Naive thymus-derived CD4-positive, alpha-beta T cell (primary cell): ENCODE data around the gene CSF1. TPM values are rescaled to one million over a fixed set of nuclear protein-coding genes. Genes with fewer than 3 reads are reported as not detected.

ENCODE experiments used
- ATAC-seq: fragments of 150-1000 bp; cut with Tn5 transposase; 2 replicates; pipeline ENCODE4 v1.10.0; 2021; ENCODE audit warnings: mild to moderate bottlenecking, moderate library complexity
- CTCF ChIA-PET: fragments of 350-600 bp; sonication (Branson Sonifier 250); formaldehyde crosslinking; loops from one replicate; lab custom pipeline; 2021; ENCODE audit warnings: antibody characterized with exemption; lab: Charles Lee
- POLR2A ChIA-PET: fragments of 350-600 bp; sonication (Branson Sonifier 250); formaldehyde crosslinking; loops from one replicate; lab custom pipeline; 2021; ENCODE audit warnings: antibody characterized with exemption, inconsistent platforms; lab: Charles Lee
- DNase-seq, 9 donors: peaks; one replicate each; pipeline versions ENCODE4 v3.0.0 to v3.0.0-alpha.2; 2020 to 2022; ENCODE audit warnings: mixed read lengths in 1 of 9
- H3K27ac ChIP-seq: one replicate; pipeline ENCODE4 v1.7.0; 2013; ENCODE audit warnings: mild to moderate bottlenecking, low read depth, low read length, moderate library complexity
- H3K27me3 ChIP-seq, 2 donors: one replicate each; pipeline ENCODE4 v1.7.0; 2013; ENCODE audit warnings: low read length in 2 of 2, mild to moderate bottlenecking in 2 of 2, moderate library complexity in 2 of 2; ENCODE audit not compliant: control insufficient read depth in 2 of 2, insufficient read depth in 2 of 2
- H3K36me3 ChIP-seq, 3 experiments: 1 replicate in 2 of 3; 2 replicates in 1 of 3; pipeline ENCODE4 v1.7.0; 2013; ENCODE audit warnings: low read length in 3 of 3, mild to moderate bottlenecking in 3 of 3, moderate library complexity in 1 of 3; ENCODE audit not compliant: insufficient read depth in 3 of 3, control insufficient read depth in 2 of 3
- H3K4me1 ChIP-seq, 2 donors: one replicate each; pipeline ENCODE4 v1.7.0; 2013; ENCODE audit warnings: low read length in 2 of 2, mild to moderate bottlenecking in 2 of 2, moderate library complexity in 1 of 2; ENCODE audit not compliant: control insufficient read depth in 2 of 2, insufficient read depth in 2 of 2
- H3K4me3 ChIP-seq: 2 replicates; pipeline ENCODE4 v1.7.0; 2013; ENCODE audit warnings: mild to moderate bottlenecking, low read length
- H3K9me3 ChIP-seq, 3 experiments: 1 replicate in 2 of 3; 2 replicates in 1 of 3; pipeline ENCODE4 v1.7.0; 2013; ENCODE audit warnings: low read length in 3 of 3; ENCODE audit not compliant: control insufficient read depth in 2 of 3
- H3K27ac Mint-ChIP-seq, 9 donors: one replicate each; pipeline ENCODE4 v1.8.0; 2020 to 2022; ENCODE audit warnings: mixed read lengths in 9 of 9, mild to moderate bottlenecking in 8 of 9, moderate library complexity in 5 of 9, inconsistent platforms in 2 of 9
- H3K27me3 Mint-ChIP-seq, 5 donors: one replicate each; pipeline ENCODE4 v1.8.0; 2021 to 2022; ENCODE audit warnings: mixed read lengths in 5 of 5, mild to moderate bottlenecking in 1 of 5
- H3K36me3 Mint-ChIP-seq, 5 donors: one replicate each; pipeline ENCODE4 v1.8.0; 2020 to 2022; ENCODE audit warnings: mixed read lengths in 5 of 5, mild to moderate bottlenecking in 3 of 5, inconsistent platforms in 1 of 5
- H3K4me1 Mint-ChIP-seq, 7 donors: one replicate each; pipeline ENCODE4 v1.8.0; 2020 to 2022; ENCODE audit warnings: mixed read lengths in 7 of 7, mild to moderate bottlenecking in 3 of 7, inconsistent platforms in 1 of 7
- H3K4me3 Mint-ChIP-seq, 10 donors: one replicate each; pipeline ENCODE4 v1.8.0; 2020 to 2022; ENCODE audit warnings: mild to moderate bottlenecking in 10 of 10, mixed read lengths in 10 of 10, moderate library complexity in 6 of 10, inconsistent platforms in 2 of 10
- H3K9me3 Mint-ChIP-seq, 11 donors: one replicate each; pipeline ENCODE4 v1.8.0; 2020 to 2022; ENCODE audit warnings: mixed read lengths in 11 of 11, mild to moderate bottlenecking in 4 of 11, inconsistent platforms in 1 of 11, moderate library complexity in 1 of 11
- intact Hi-C, 2 donors: fragments of 100-400 bp; cut with micrococcal nuclease; formaldehyde crosslinking; loops; one replicate each; pipeline ENCODE4 v1.15.1; 2023
- polyA plus RNA-seq, 2 donors: library from polyadenylated mRNA; unstranded; fragments of 300-500 nt; fragmentation: Illumina TruSeq; gene quantifications; one replicate each; pipeline ENCODE4 v1.2.3, GENCODE V29; 2021
- total RNA-seq, 6 experiments: library from RNA in 5 of 6; stranded (reverse) in 5 of 6; gene quantifications; 1 replicate in 5 of 6; 2 replicates in 1 of 6; pipeline ENCODE4 v1.2.3 and lab custom pipeline; 2021 to 2026

Gene CSF1
- total and polyA plus RNA-seq, 7 experiments from 2014 or later, result 0.94 to 125 (median 2.2) TPM

GRCh38 chr1:109889094-109889493, 21.6 kb upstream of the CSF1 start:
- ATAC-seq, result no peak
- Histone ChIP-seq H3K4me3 (no peak overlapping the region), H3K4me1 (no peaks in the 10 kb centered on the region), H3K9me3 (no peaks in the 10 kb centered on the region), H3K27me3 (no peaks in the 10 kb centered on the region), H3K36me3 (no peaks in the 10 kb centered on the region), H3K27ac (no peak overlapping the region)
- no peak for DNase-seq
- CTCF ChIA-PET, result no interaction called here
- H3K27me3 Mint-ChIP-seq, result no peaks in the 10 kb centered on the region
- peaks cover 0 to 25% (median 4%) of the 10 kb centered on the region in 7 donors for H3K4me1 Mint-ChIP-seq
- no peak overlapping the region for H3K4me3 Mint-ChIP-seq
- H3K27ac Mint-ChIP-seq, result peak overlapping the region in 1 of 9 donors; percentile 43
- H3K9me3 Mint-ChIP-seq, result no peaks in the 10 kb centered on the region
- peaks cover 0 to 1% (median 0%) of the 10 kb centered on the region in 5 donors for H3K36me3 Mint-ChIP-seq
- POLR2A ChIA-PET, result no interaction called here
- intact Hi-C loops, result no loop called here

- Mint-ChIP-seq H3K27ac (peak overlapping the region in 3 of 9 donors; percentile 10 to 47 (median 47)), H3K4me3 (no peak overlapping the region), H3K27me3 (no peaks in the 10 kb centered on the region), H3K9me3 (no peaks in the 10 kb centered on the region), H3K36me3 (peaks cover 0 to 1% (median 0%) of the 10 kb centered on the region in 5 donors), H3K4me1 (peaks cover 0 to 23% (median 4%) of the 10 kb centered on the region in 7 donors)
- ATAC-seq, result no peak
- H3K36me3 ChIP-seq, result no peaks in the 10 kb centered on the region
- peak in 1 of 9 donors; percentile 77 for DNase-seq
- intact Hi-C loops, result loop anchor here in 1 of 2 donors (5.0 kb wide), 1 partner anchor 63 kb away; no protein-coding TSS in a partner anchor
- no peaks in the 10 kb centered on the region for H3K9me3 ChIP-seq
- H3K4me1 ChIP-seq, result no peaks in the 10 kb centered on the region
- H3K4me3 ChIP-seq, result no peak overlapping the region
- ChIA-PET POLR2A (no interaction called here), CTCF (no interaction called here)
- no peaks in the 10 kb centered on the region for H3K27me3 ChIP-seq
- no peak overlapping the region for H3K27ac ChIP-seq
Measured at GRCh38 chr1:109890115-109890953, 20.3 kb upstream of the CSF1 start.

DNA sequence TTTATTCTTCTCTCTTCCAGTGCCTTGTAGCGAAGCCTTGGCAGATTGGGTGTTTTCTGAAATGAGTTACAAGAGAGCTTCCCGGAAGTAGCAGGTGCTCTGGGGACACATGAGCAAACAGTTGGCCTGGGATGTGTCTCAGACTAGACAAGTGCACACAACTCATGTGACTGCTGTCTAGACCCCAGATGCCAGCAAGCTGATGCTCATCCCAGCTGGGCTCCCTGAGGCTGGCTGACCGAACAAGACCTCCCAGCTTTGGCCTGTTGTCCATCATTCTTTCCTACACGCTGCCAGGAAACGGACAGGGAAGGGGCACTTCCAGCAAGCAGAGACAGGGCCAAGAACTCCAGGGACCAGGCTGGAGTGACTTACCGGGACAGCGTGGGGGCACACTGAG, 18.7 kb upstream of the CSF1 start:
- Mint-ChIP-seq H3K27me3 (no peaks in the 10 kb centered on the region), H3K4me1 (peaks cover 0 to 23% (median 4%) of the 10 kb centered on the region in 7 donors), H3K9me3 (no peaks in the 10 kb centered on the region), H3K36me3 (peaks cover 0 to 1% (median 0%) of the 10 kb centered on the region in 5 donors), H3K4me3 (no peak overlapping the region), H3K27ac (peak overlapping the region in 1 of 9 donors; percentile 32)
- Histone ChIP-seq H3K36me3 (no peaks in the 10 kb centered on the region), H3K27ac (no peak overlapping the region), H3K4me1 (peaks cover 0 to 3% of the 10 kb centered on the region in 2 donors), H3K9me3 (no peaks in the 10 kb centered on the region), H3K4me3 (no peak overlapping the region), H3K27me3 (no peaks in the 10 kb centered on the region)
- ATAC-seq (no peak), DNase-seq (no peak)
- intact Hi-C loops, result loop anchor here in 1 of 2 donors (5.0 kb wide), 1 partner anchor 65 kb away; no protein-coding TSS in a partner anchor
- ChIA-PET CTCF (no interaction called here), POLR2A (interaction anchor here (1.0 kb wide), 1 partner anchor 13 kb away, joined by 4 read pairs; no protein-coding TSS in a partner anchor)

GRCh38 chr1:109892561-109893368, 17.9 kb upstream of the CSF1 start:
- intact Hi-C loops, result loop anchor here in 1 of 2 donors (5.0 kb wide), 1 partner anchor 65 kb away; no protein-coding TSS in a partner anchor
- Mint-ChIP-seq H3K9me3 (no peaks in the 10 kb centered on the region), H3K27me3 (no peaks in the 10 kb centered on the region), H3K27ac (peak overlapping the region in 1 of 9 donors; percentile 32), H3K4me1 (peaks cover 0 to 23% (median 4%) of the 10 kb centered on the region in 7 donors), H3K4me3 (no peak overlapping the region), H3K36me3 (peaks cover 0 to under 1% (median 0%) of the 10 kb centered on the region in 5 donors)
- no peak overlapping the region for H3K4me3 ChIP-seq
- no peak for DNase-seq
- POLR2A ChIA-PET, result no interaction called here
- no peak for ATAC-seq
- no peaks in the 10 kb centered on the region for H3K9me3 ChIP-seq
- peaks cover 0 to 3% of the 10 kb centered on the region in 2 donors for H3K4me1 ChIP-seq
- H3K36me3 ChIP-seq, result no peaks in the 10 kb centered on the region
- CTCF ChIA-PET, result interaction anchor here (0.6 kb wide), 1 partner anchor 114 kb away, joined by 4 read pairs; no protein-coding TSS in a partner anchor
- H3K27me3 ChIP-seq, result no peaks in the 10 kb centered on the region
- H3K27ac ChIP-seq, result no peak overlapping the region

- Histone ChIP-seq H3K27me3 (no peaks in the 10 kb centered on the region), H3K9me3 (no peaks in the 10 kb centered on the region), H3K27ac (no peak overlapping the region), H3K4me3 (no peak overlapping the region), H3K4me1 (peaks cover 0 to 3% of the 10 kb centered on the region in 2 donors), H3K36me3 (no peaks in the 10 kb centered on the region)
- H3K4me1 Mint-ChIP-seq, result peaks cover 0 to 26% (median 4%) of the 10 kb centered on the region in 7 donors
- no peaks in the 10 kb centered on the region for H3K27me3 Mint-ChIP-seq
- no peak overlapping the region for H3K27ac Mint-ChIP-seq
- DNase-seq (no peak), ATAC-seq (no peak)
- ChIA-PET CTCF (interaction anchor here (0.6 kb wide), 1 partner anchor 115 kb away, joined by 4 read pairs; no protein-coding TSS in a partner anchor), POLR2A (no interaction called here)
- intact Hi-C loops, result loop anchor here in 1 of 2 donors (5.0 kb wide), 1 partner anchor 66 kb away; no protein-coding TSS in a partner anchor
- H3K36me3 Mint-ChIP-seq, result no peaks in the 10 kb centered on the region
- H3K4me3 Mint-ChIP-seq, result no peak overlapping the region
- no peaks in the 10 kb centered on the region for H3K9me3 Mint-ChIP-seq
Measured at GRCh38 chr1:109893532-109894171, 17.0 kb upstream of the CSF1 start.
